ENCODE data around the gene THOP1. TPM values are rescaled to one million over a fixed set of nuclear protein-coding genes. Genes with fewer than 3 reads are reported as not detected.

Gene THOP1
- polyA plus RNA-seq, 3 donors: 13.4 to 17.6 (median 14.6) TPM

GRCh38 chr19:2805261-2805900 is 20.1 kb downstream of the THOP1 start:
- H2AFZ ChIP-seq (ENCODE audit: insufficient read depth, low read depth, low read length, poor library complexity, severe bottlenecking): no peak overlapping the region
- H3K27ac ChIP-seq (ENCODE audit: low read depth in 1 of 2, low read length in 2 of 2): no peak overlapping the region
- intact Hi-C loops (cut with micrococcal nuclease): no loop called here
- H3K27me3 Mint-ChIP-seq (ENCODE audit: low read depth in 3 of 3): peaks cover 0 to 4% (median 0%) of the 10 kb centered on the region in 3 donors
- H3K9ac ChIP-seq (ENCODE audit: insufficient read depth, low read length, poor library complexity, severe bottlenecking): no peak overlapping the region
- no peaks in the 10 kb centered on the region for H3K4me1 ChIP-seq (ENCODE audit: control insufficient read depth in 1 of 2, insufficient read depth in 2 of 2, low read length in 2 of 2)
- H3K79me2 ChIP-seq (ENCODE audit: insufficient read depth, low read length): no peaks in the 10 kb centered on the region
- no peaks in the 10 kb centered on the region for H4K20me1 ChIP-seq (ENCODE audit: insufficient read depth, low read length)
- peaks cover 39 to 72% of the 10 kb centered on the region in 2 donors for H3K36me3 Mint-ChIP-seq
- over 99% methylated on average over 18 of the region's 28 CpGs for whole genome bisulfite sequencing (ENCODE audit: insufficient coverage)
- no peaks in the 10 kb centered on the region for H3K4me1 Mint-ChIP-seq
- H3K4me3 Mint-ChIP-seq: no peak overlapping the region
- H3K27ac Mint-ChIP-seq: no peak overlapping the region
- no peak overlapping the region for H3K4me3 ChIP-seq (replicated peaks in 1 of 3; ENCODE audit: low read depth in 2 of 3, low read length in 3 of 3)
- peaks cover 0 to 5% (median 0%) of the 10 kb centered on the region in 7 donors for H3K9me3 Mint-ChIP-seq
- H3K4me2 ChIP-seq (replicated peaks; ENCODE audit: extremely low read depth, low read length, poor library complexity, severe bottlenecking): no peak overlapping the region
- DNase-seq: no peak
- TF ChIP-seq CTCF (IDR thresholded peaks at IDR 0.05): no peak
- H3K36me3 ChIP-seq (replicated peaks in 1 of 2; ENCODE audit: control insufficient read depth in 1 of 2, insufficient read depth in 2 of 2, low read length in 2 of 2): peaks cover 36 to 59% of the 10 kb centered on the region in 2 donors
- H3K27me3 ChIP-seq (ENCODE audit: control insufficient read depth in 2 of 2, insufficient read depth in 2 of 2, low read length in 2 of 2): no peaks in the 10 kb centered on the region
- H3K9me3 ChIP-seq (replicated peaks in 1 of 2; ENCODE audit: control insufficient read depth in 1 of 2, insufficient read depth in 1 of 2, low read length in 2 of 2): no peaks in the 10 kb centered on the region

- Histone ChIP-seq H3K9me3 (replicated peaks in 1 of 2; ENCODE audit: control insufficient read depth in 1 of 2, insufficient read depth in 1 of 2, low read length in 2 of 2) (no peaks in the 10 kb centered on the region), H3K9ac (ENCODE audit: insufficient read depth, low read length, poor library complexity, severe bottlenecking) (no peak overlapping the region), H3K27me3 (ENCODE audit: control insufficient read depth in 2 of 2, insufficient read depth in 2 of 2, low read length in 2 of 2) (no peaks in the 10 kb centered on the region), H3K4me1 (ENCODE audit: control insufficient read depth in 1 of 2, insufficient read depth in 2 of 2, low read length in 2 of 2) (no peaks in the 10 kb centered on the region), H3K36me3 (replicated peaks in 1 of 2; ENCODE audit: control insufficient read depth in 1 of 2, insufficient read depth in 2 of 2, low read length in 2 of 2) (peaks cover 34 to 52% of the 10 kb centered on the region in 2 donors), H4K20me1 (ENCODE audit: insufficient read depth, low read length) (no peaks in the 10 kb centered on the region), H3K4me2 (replicated peaks; ENCODE audit: extremely low read depth, low read length, poor library complexity, severe bottlenecking) (no peak overlapping the region), H3K27ac (ENCODE audit: low read depth in 1 of 2, low read length in 2 of 2) (no peak overlapping the region), H3K4me3 (replicated peaks in 1 of 3; ENCODE audit: low read depth in 2 of 3, low read length in 3 of 3) (no peak overlapping the region), H2AFZ (ENCODE audit: insufficient read depth, low read depth, low read length, poor library complexity, severe bottlenecking) (no peak overlapping the region), H3K79me2 (ENCODE audit: insufficient read depth, low read length) (no peaks in the 10 kb centered on the region)
- peak overlapping the region in 1 of 7 donors; percentile 40 for H3K27ac Mint-ChIP-seq
- peaks cover 36 to 65% of the 10 kb centered on the region in 2 donors for H3K36me3 Mint-ChIP-seq
- H3K9me3 Mint-ChIP-seq: peaks cover 0 to 5% (median 0%) of the 10 kb centered on the region in 7 donors
- no peak for DNase-seq
- intact Hi-C loops (cut with micrococcal nuclease): no loop called here
- TF ChIP-seq CTCF (IDR thresholded peaks at IDR 0.05): no peak
- H3K4me1 Mint-ChIP-seq: no peaks in the 10 kb centered on the region
- peaks cover 0 to 2% (median 0%) of the 10 kb centered on the region in 3 donors for H3K27me3 Mint-ChIP-seq (ENCODE audit: low read depth in 3 of 3)
- WGBS (ENCODE audit: insufficient coverage): 99% methylated on average over 21 of the region's 23 CpGs
- H3K4me3 Mint-ChIP-seq: no peak overlapping the region
Measured at GRCh38 chr19:2805991-2806649, 20.8 kb downstream of the THOP1 start.
